Heart left ventricle (tissue), 16 donors: Measurements from ENCODE around the gene APOB. TPM values are rescaled to one million over a fixed set of nuclear protein-coding genes. Genes with fewer than 3 reads are reported as not detected.

ENCODE experiments used
- ATAC-seq, 4 donors: fragments of 200-7000 bp; cut with Tn5 transposase; one replicate each; pipeline ENCODE4 v1.9.1; 2020 to 2022; ENCODE audit warnings: moderate library complexity in 4 of 4, mild to moderate bottlenecking in 3 of 4, moderate number of reproducible peaks in 1 of 4
- DNase-seq, 5 donors: peaks; one replicate each; pipeline ENCODE4 v3.0.0-alpha.2; 2020
- H3K27ac ChIP-seq, 12 donors: fragments of 200-600 bp; sonication (generic) in 4 of 12; one replicate each; pipeline versions ENCODE4 v1.5.0 to v1.8.0; 2016 to 2022; ENCODE audit warnings: mild to moderate bottlenecking in 2 of 12
- H3K27me3 ChIP-seq, 9 donors: fragments of 200-600 bp; sonication (generic) in 2 of 9; one replicate each; pipeline versions ENCODE4 v1.5.1 to v1.8.0; 2016 to 2022; ENCODE audit warnings: mild to moderate bottlenecking in 3 of 9
- H3K36me3 ChIP-seq, 9 donors: fragments of 200-600 bp; sonication (generic) in 2 of 9; one replicate each; pipeline versions ENCODE4 v1.5.0 to v1.8.0; 2018 to 2022; ENCODE audit warnings: mild to moderate bottlenecking in 2 of 9
- H3K4me1 ChIP-seq, 12 donors: fragments of 200-600 bp; sonication (generic) in 4 of 12; one replicate each; pipeline versions ENCODE4 v1.5.0 to v1.8.0; 2016 to 2022; ENCODE audit warnings: mild to moderate bottlenecking in 3 of 12
- H3K4me3 ChIP-seq, 12 donors: fragments of 200-600 bp; sonication (generic) in 4 of 12; one replicate each; pipeline versions ENCODE4 v1.5.0 to v1.8.0; 2017 to 2022; ENCODE audit warnings: mild to moderate bottlenecking in 9 of 12, moderate library complexity in 4 of 12
- H3K9me3 ChIP-seq, 12 donors: fragments of 200-600 bp; sonication (generic) in 4 of 12; one replicate each; pipeline versions ENCODE4 v1.5.0 to v1.8.0; 2016 to 2022; ENCODE audit warnings: mild to moderate bottlenecking in 1 of 12
- CTCF ChIP-seq, 12 donors: fragments of 200-600 bp; sonication (generic) in 4 of 12; IDR thresholded peaks; one replicate each; pipeline versions ENCODE4 v1.5.0 to v1.8.0; 2018 to 2022; ENCODE audit warnings: antibody characterized with exemption in 12 of 12, mild to moderate bottlenecking in 5 of 12
- POLR2A ChIP-seq, 2 donors: fragments of 450-650 bp; IDR thresholded peaks; one replicate each; pipeline ENCODE4 v1.6.1; 2017; ENCODE audit warnings: antibody characterized with exemption in 2 of 2, mild to moderate bottlenecking in 2 of 2, moderate library complexity in 2 of 2
- whole genome bisulfite sequencing, 4 donors: extraction: QIAGEN DNeasy Blood & Tissue Kit in 2 of 4; methylation state at CpG; one replicate each; pipeline versions ENCODE4 v1.1.5 to v1.1.7; 2013 to 2018; 5-methylcytosine and 5-hydroxymethylcytosine counted together
- intact Hi-C, 10 donors: fragments of 100-400 bp; cut with DNase I; formaldehyde crosslinking; loops; one replicate each; pipeline versions ENCODE4 v1.11.1 to v1.14.2; 2022
- polyA plus RNA-seq, 2 donors: library from polyadenylated mRNA; stranded (reverse); fragments of 200-250 nt; gene quantifications; one replicate each; pipeline ENCODE4 v1.2.3, GENCODE V29; 2013
- total RNA-seq, 9 donors: library from RNA; depleted of rRNA in 2 of 9; stranded (reverse); fragments of >200 nt in 2 of 9; fragmentation: NEBNext Ultra II Directional in 3 of 9; extraction: Animal tissue kit (Norgen Biotek cat#: 25700) in 3 of 9; gene quantifications; one replicate each; pipeline versions ENCODE4 v1.1.0 to v1.2.4, GENCODE V29; 2016 to 2023
- donor health status: ischemic (EF 13 %, LVEDD 7.1; RV severe dilation, severe dysfunction).
- donor health status: healthy with polysubstance abuse.
- donor health status: DM: no; HTN: yes; CAD: no.
- donor health status: DM: no; HTN: no; CAD: no.
- donor health status: ischemic (EF 25% LVEDD 6.9; RV normal size, moderate dysfunction).
- donor health status: ischemic (EF 25% LVEDD 5.7; RV mildly dilated, moderate dysfunction).
- donor health status: healthy.
- donor health status: DM: yes; HTN: yes; CAD: no.
- donor health status: ischemic (EF 35%, LVEDD 5.7; RV mildly dilated, moderate dysfunction).
- donor health status: nonischemic (EF 11% LVEDD 7.7; RV severe dilation, severe dysfunction).
- donor health status: DM: yes; HTN: yes; CAD: no.
- donor health status: PGD.
- donor health status: ischemic (EF 29% LVEDD 5.4; RV normal size, mild dysfunction).
- donor health status: nonischemic (EF 23%, LVEDD 6.1; RV moderate dilation, normal function).

APOB gene
- total and polyA plus RNA-seq, 11 donors: 0.72 to 55.6 (median 11.3) TPM

DNA sequence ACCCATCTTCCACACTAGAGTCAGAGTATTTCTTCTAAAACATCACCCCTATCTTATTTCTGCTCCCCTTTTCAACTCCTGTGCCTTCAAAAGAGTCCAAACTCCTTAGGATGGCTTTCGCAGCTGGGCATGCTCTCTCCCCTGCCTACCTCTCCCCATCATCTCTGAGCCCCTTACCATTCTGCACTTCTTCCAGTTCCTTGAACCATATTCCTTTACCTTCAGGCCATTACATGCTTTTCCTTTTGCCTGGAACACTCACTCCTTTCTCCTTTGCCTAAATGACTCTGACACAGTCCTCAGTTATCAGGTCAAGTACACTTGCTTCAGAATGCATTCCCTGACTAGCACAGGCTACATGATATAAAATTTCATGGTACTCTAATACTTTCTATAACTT lies 22.4 kb downstream of the APOB start:
- 93 to 98% (median 97%) methylated on average over 1 of the region's 1 CpG for WGBS, 4 donors
- intact Hi-C loops: no loop called here
- Histone ChIP-seq H3K36me3 (peaks cover 0 to 24% (median 0%) of the 10 kb centered on the region in 9 donors), H3K27ac (no peak overlapping the region), H3K9me3 (no peaks in the 10 kb centered on the region), H3K4me1 (no peaks in the 10 kb centered on the region), H3K4me3 (no peak overlapping the region), H3K27me3 (no peaks in the 10 kb centered on the region)
- TF ChIP-seq CTCF (IDR thresholded peaks at IDR 0.05): no peak
- no peak for TF ChIP-seq POLR2A (IDR thresholded peaks at IDR 0.05)
- DNase-seq (no peak), ATAC-seq (no peak)

DNA sequence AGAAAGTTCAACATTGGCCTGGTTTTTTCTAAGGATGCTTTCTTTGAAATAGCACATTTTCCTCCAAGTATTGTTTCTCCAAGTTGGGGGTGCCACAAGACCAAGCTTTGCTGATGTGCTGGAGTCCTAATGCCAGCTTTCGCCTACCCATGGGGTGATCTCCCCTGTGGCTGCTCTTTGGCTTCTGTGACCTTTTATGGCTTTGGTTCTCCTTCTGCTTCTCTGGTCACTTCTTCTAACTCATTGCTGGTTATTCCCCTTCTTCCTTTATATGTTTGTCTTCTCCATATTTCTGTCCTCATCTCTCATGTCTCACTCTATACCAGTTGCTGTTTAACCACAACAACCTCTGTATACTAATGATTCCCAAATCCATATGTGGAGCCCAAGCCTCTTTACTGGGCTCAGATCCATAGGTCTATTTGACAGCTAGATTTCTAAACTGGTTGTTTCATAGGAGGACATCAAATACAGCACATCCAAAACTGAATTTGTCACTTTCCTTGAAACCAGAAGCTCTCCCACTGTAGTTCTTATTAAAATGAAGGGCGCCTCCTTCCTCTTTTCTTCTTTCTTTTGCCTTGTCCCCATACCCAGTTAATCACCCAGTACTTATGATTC lies 23.1 kb downstream of the APOB start:
- Histone ChIP-seq H3K4me1 (no peaks in the 10 kb centered on the region), H3K36me3 (peaks cover 0 to 26% (median 0%) of the 10 kb centered on the region in 9 donors), H3K27ac (no peak overlapping the region), H3K9me3 (no peaks in the 10 kb centered on the region), H3K4me3 (no peak overlapping the region), H3K27me3 (no peaks in the 10 kb centered on the region)
- 92 to 95% (median 93%) methylated on average over 2 of the region's 2 CpGs for WGBS, 4 donors
- TF ChIP-seq CTCF (IDR thresholded peaks at IDR 0.05) (no peak), POLR2A (IDR thresholded peaks at IDR 0.05) (no peak)
- ATAC-seq (no peak), DNase-seq (no peak)
- intact Hi-C loops: no loop called here

- Histone ChIP-seq H3K4me1 (no peaks in the 10 kb centered on the region), H3K27ac (no peak overlapping the region)
- ATAC-seq: no peak
Measured at GRCh38 chr2:21020031-21020667, 23.7 kb downstream of the APOB start.

More at GRCh38 chr2:21020031-21020667, 23.7 kb downstream of the APOB start:
- WGBS, 4 donors: 90 to 93% (median 92%) methylated on average over 3 of the region's 3 CpGs
- DNase-seq: no peak
- TF ChIP-seq CTCF (IDR thresholded peaks at IDR 0.05): no peak
- no peak for TF ChIP-seq POLR2A (IDR thresholded peaks at IDR 0.05)
- Histone ChIP-seq H3K9me3 (no peaks in the 10 kb centered on the region), H3K36me3 (peaks cover 0 to 29% (median 0%) of the 10 kb centered on the region in 9 donors), H3K4me3 (no peak overlapping the region), H3K27me3 (no peaks in the 10 kb centered on the region)
- intact Hi-C loops: no loop called here
